Activated T-cell treated with anti-CD3 and anti-CD28 coated beads, Interleukin-2, amount 50 U/mL, for 24 hours (primary cell): ENCODE measurements around the gene SLC46A3.
"Not testable (repeated sequence)": the region's sequence is repeated elsewhere in the genome, so short reads cannot be mapped to it uniquely, and the experiment has no call there.

Experiments
- DNase-seq: peaks from one replicate; pipeline ENCODE4 v3.0.0-alpha.2; 2020
- H3K27ac Mint-ChIP-seq: 2 replicates; pipeline ENCODE4 v1.8.0; 2020; ENCODE audit warnings: mild to moderate bottlenecking, mixed read lengths
- H3K27me3 Mint-ChIP-seq: 2 replicates; pipeline ENCODE4 v1.8.0; 2020; ENCODE audit warnings: mixed read lengths
- H3K36me3 Mint-ChIP-seq: 2 replicates; pipeline ENCODE4 v1.8.0; 2020; ENCODE audit warnings: low read depth, mixed read lengths
- H3K4me1 Mint-ChIP-seq: 2 replicates; pipeline ENCODE4 v1.8.0; 2020; ENCODE audit warnings: low read depth, mixed read lengths
- H3K4me3 Mint-ChIP-seq: 2 replicates; pipeline ENCODE4 v1.8.0; 2020; ENCODE audit warnings: mild to moderate bottlenecking, moderate library complexity, mixed read lengths
- H3K9me3 Mint-ChIP-seq: 2 replicates; pipeline ENCODE4 v1.8.0; 2020; ENCODE audit warnings: mixed read lengths

The SLC46A3 gene

DNA sequence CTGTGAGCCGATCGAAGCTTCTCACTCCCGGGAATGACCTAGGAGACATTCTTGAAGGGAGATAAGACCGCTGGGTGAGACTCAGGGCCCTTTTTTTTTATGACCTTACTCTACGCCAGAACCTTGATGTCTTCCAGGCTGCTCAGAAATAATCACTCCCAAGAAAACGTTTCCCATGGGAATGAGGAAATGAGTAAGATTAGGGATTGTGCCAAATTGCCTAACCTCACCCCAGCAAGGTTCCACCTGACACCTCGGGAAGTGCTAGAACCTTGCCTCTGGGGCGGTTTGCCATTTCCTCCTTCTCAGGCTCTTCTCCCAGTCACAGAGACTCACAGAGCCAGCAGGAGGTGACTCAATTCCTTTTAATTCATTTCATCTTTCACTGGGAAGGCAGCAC lies 2.3 kb downstream of the SLC46A3 start:
- Mint-ChIP-seq H3K4me1 (peaks cover 41% of the 10 kb centered on the region), H3K36me3 (peaks cover 32% of the 10 kb centered on the region), H3K27ac (no peak overlapping the region), H3K9me3 (no peaks in the 10 kb centered on the region), H3K27me3 (no peaks in the 10 kb centered on the region), H3K4me3 (no peak overlapping the region)
- DNase-seq = no peak

- H3K4me3 Mint-ChIP-seq = no peak overlapping the region
Observed at GRCh38 chr13:28714651-28715050, 4.1 kb downstream of the SLC46A3 start.

DNA sequence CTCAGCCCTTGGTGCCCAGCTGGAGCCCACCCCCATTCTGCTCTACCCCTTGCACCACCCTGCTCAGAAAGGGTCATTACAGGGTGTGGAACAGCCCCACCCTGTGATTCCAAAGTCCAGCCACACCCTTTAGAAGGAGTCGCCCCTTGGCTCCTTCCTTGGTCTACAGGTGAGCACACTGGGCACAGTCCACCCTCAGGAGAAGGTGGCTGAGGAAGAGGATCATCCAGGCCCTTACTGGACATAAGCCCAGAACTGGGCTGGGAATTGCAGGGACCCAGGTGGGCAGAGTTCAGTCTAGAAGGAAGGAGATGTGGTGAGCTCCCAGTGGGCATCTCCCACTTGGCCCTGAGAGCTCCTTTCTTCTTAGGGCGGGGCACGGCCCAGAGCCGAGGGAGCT lies 8.6 kb downstream of the SLC46A3 start:
- no peaks in the 10 kb centered on the region for H3K9me3 Mint-ChIP-seq
- H3K36me3 Mint-ChIP-seq = peaks cover 50% of the 10 kb centered on the region
- H3K4me3 Mint-ChIP-seq = no peak overlapping the region
- H3K4me1 Mint-ChIP-seq = peaks cover 12% of the 10 kb centered on the region
- no peaks in the 10 kb centered on the region for H3K27me3 Mint-ChIP-seq
- DNase-seq = no peak
- no peak overlapping the region for H3K27ac Mint-ChIP-seq

More at GRCh38 chr13:28714651-28715050, 4.1 kb downstream of the SLC46A3 start:
- Mint-ChIP-seq H3K4me1 (peaks cover 39% of the 10 kb centered on the region), H3K27ac (no peak overlapping the region), H3K27me3 (no peaks in the 10 kb centered on the region), H3K36me3 (peaks cover 44% of the 10 kb centered on the region), H3K9me3 (no peaks in the 10 kb centered on the region)
- DNase-seq = no peak

DNA sequence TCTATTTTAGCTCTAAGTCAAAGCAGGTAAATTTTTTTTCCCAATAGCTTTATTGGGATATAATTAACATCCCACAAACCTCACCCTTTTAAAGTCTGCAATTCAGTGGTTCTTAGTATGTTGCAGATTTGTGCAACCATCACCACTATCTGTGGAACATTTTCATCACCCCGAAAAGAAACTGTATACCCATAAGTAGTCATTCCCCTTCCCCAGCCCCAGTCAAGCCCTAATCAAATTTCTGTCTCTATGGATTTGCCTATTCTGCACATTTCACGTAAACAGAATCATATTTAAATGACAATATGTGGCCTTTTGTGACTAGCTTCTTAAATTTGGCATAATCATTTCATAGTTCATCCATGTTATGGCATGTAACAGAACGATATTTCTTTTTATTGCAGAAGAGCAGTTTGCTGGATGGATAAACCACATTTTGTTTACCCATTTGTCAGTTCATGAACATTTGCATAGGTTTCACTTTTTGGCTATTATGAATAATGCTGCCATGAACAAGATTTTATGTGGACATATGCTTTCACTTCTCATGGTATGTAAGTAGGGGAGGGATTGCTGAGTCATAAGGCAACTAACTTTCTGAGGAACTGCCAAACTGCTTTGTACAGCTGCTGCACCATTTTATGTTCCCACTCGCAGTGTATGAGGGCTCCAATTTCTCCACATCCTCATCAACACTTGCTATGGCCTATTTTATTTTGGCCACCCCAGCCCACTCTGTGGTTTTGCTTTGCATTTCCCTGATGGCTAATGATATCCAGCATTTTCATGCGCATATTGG lies 10.9 kb downstream of the SLC46A3 start:
- H3K36me3 Mint-ChIP-seq = peaks cover 55% of the 10 kb centered on the region
- DNase-seq = no peak
- no peak overlapping the region for H3K27ac Mint-ChIP-seq
- no peaks in the 10 kb centered on the region for H3K9me3 Mint-ChIP-seq
- no peaks in the 10 kb centered on the region for H3K27me3 Mint-ChIP-seq
- peaks cover 9% of the 10 kb centered on the region for H3K4me1 Mint-ChIP-seq
- H3K4me3 Mint-ChIP-seq = no peak overlapping the region

GRCh38 chr13:28705461-28706083 lies 13.2 kb downstream of the SLC46A3 start:
- H3K4me1 Mint-ChIP-seq = peaks cover 9% of the 10 kb centered on the region
- H3K27me3 Mint-ChIP-seq = no peaks in the 10 kb centered on the region
- peaks cover 62% of the 10 kb centered on the region for H3K36me3 Mint-ChIP-seq
- no peaks in the 10 kb centered on the region for H3K9me3 Mint-ChIP-seq
- H3K27ac Mint-ChIP-seq = no peak overlapping the region
- DNase-seq = no peak
- no peak overlapping the region for H3K4me3 Mint-ChIP-seq

DNA sequence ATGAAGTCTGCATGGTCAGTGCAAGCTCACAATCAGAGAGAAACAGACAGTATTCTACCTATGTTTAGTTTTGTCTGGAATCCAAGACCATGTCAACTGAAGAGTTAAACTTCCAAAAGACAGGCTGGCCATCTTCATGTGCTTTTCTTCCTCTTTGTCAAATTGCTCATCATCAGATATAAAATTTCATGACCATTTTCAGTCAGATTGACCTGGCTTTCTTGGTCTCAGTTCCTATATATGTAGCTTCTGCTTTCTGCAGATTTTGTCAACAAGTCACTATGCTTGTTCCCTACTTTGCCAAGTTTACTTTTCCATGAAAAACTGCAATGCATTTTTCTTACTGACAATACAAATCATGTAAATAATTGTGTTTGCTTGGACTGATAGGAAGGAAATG lies 13.9 kb downstream of the SLC46A3 start:
- no peak overlapping the region for H3K4me3 Mint-ChIP-seq
- H3K27me3 Mint-ChIP-seq = no peaks in the 10 kb centered on the region
- peaks cover 9% of the 10 kb centered on the region for H3K4me1 Mint-ChIP-seq
- DNase-seq = no peak
- no peak overlapping the region for H3K27ac Mint-ChIP-seq
- no peaks in the 10 kb centered on the region for H3K9me3 Mint-ChIP-seq
- H3K36me3 Mint-ChIP-seq = peaks cover 62% of the 10 kb centered on the region

- Mint-ChIP-seq H3K36me3 (peaks cover 59% of the 10 kb centered on the region), H3K9me3 (no peaks in the 10 kb centered on the region), H3K27me3 (no peaks in the 10 kb centered on the region), H3K4me1 (peaks cover 9% of the 10 kb centered on the region), H3K27ac (no peak overlapping the region), H3K4me3 (no peak overlapping the region)
- no peak for DNase-seq
Observed at GRCh38 chr13:28704282-28704681, 14.5 kb downstream of the SLC46A3 start.

DNA sequence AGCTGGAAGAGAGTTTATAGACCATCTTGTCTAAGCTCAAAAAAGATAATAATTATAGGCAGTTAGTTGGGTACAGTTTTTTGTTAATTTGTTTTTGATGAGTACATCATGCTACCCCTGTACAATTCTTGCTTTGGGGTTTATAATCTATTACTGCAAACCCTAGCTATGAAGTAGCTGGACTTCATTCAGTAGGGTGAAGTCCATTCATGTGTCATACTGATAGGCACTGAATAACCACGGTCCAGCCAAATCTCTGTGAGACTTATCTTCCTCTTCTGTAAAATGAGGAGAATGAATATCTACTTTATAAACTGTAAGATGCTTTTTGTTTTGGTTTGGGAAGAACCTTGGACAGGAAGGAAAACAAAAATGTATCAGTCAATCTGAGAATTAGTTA lies 19.5 kb downstream of the SLC46A3 start:
- Mint-ChIP-seq H3K27ac (no peak overlapping the region), H3K4me3 (no peak overlapping the region), H3K27me3 (no peaks in the 10 kb centered on the region), H3K36me3 (peaks cover 58% of the 10 kb centered on the region), H3K4me1 (no peaks in the 10 kb centered on the region), H3K9me3 (no peaks in the 10 kb centered on the region)
- no peak for DNase-seq

DNA sequence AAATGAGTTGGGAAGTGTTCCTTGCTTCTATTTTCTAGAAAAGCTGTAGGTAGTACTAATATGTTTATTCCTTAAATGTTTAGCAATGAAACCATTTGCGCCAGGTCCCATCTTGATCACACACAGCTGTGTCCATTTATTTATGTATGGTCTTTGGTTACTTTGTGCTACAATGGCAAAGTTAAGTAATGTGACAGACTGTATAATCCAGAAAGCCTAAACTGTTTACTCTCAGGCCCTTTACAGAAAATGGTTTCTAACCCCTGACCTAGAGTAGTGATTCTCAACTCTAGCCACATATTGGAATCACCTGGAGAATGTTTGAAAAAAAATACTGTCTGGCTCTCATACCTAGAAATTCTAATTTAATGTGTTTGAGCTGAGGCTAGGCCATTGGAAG lies 21.3 kb downstream of the SLC46A3 start:
- no peak for DNase-seq
- Mint-ChIP-seq H3K4me3 (no peak overlapping the region), H3K27ac (no peak overlapping the region), H3K36me3 (peaks cover 48% of the 10 kb centered on the region), H3K4me1 (no peaks in the 10 kb centered on the region), H3K9me3 (peaks cover 3% of the 10 kb centered on the region), H3K27me3 (no peaks in the 10 kb centered on the region)

GRCh38 chr13:28693605-28694491 lies 24.9 kb downstream of the SLC46A3 start:
- not testable (repeated sequence) for H3K4me1 Mint-ChIP-seq, DNase-seq, H3K4me3 Mint-ChIP-seq, H3K27ac Mint-ChIP-seq, H3K27me3 Mint-ChIP-seq
- Mint-ChIP-seq H3K9me3 (peaks cover 25% of the 10 kb centered on the region), H3K36me3 (peaks cover 15% of the 10 kb centered on the region)

GRCh38 chr13:28685892-28686291 lies 32.9 kb downstream of the SLC46A3 start:
- DNase-seq = no peak
- Mint-ChIP-seq H3K9me3 (peaks cover 12% of the 10 kb centered on the region), H3K36me3 (no peaks in the 10 kb centered on the region), H3K27me3 (no peaks in the 10 kb centered on the region), H3K4me1 (no peaks in the 10 kb centered on the region), H3K4me3 (no peak overlapping the region), H3K27ac (no peak overlapping the region)

GRCh38 chr13:28685114-28685513 lies 33.7 kb downstream of the SLC46A3 start:
- Mint-ChIP-seq H3K4me1 (no peaks in the 10 kb centered on the region), H3K36me3 (peaks cover 3% of the 10 kb centered on the region), H3K9me3 (peaks cover 9% of the 10 kb centered on the region), H3K4me3 (no peak overlapping the region), H3K27me3 (no peaks in the 10 kb centered on the region), H3K27ac (no peak overlapping the region)
- no peak for DNase-seq

GRCh38 chr13:28684257-28684656 lies 34.5 kb downstream of the SLC46A3 start:
- Mint-ChIP-seq H3K9me3 (peaks cover under 1% of the 10 kb centered on the region), H3K4me1 (no peaks in the 10 kb centered on the region), H3K36me3 (peaks cover 11% of the 10 kb centered on the region), H3K27ac (no peak overlapping the region), H3K27me3 (no peaks in the 10 kb centered on the region), H3K4me3 (no peak overlapping the region)
- DNase-seq = no peak

- not testable (repeated sequence) for H3K27ac Mint-ChIP-seq, DNase-seq, H3K4me3 Mint-ChIP-seq, H3K4me1 Mint-ChIP-seq, H3K27me3 Mint-ChIP-seq, H3K9me3 Mint-ChIP-seq
- peaks cover 18% of the 10 kb centered on the region for H3K36me3 Mint-ChIP-seq
Observed at GRCh38 chr13:28683169-28683568, 35.6 kb downstream of the SLC46A3 start.
